ENCODE data around the gene TSPAN3. TPM values are rescaled to one million over a fixed set of nuclear protein-coding genes. Genes with fewer than 3 reads are reported as not detected.

TSPAN3 gene
- total and polyA plus RNA-seq, 4 donors = 339 to 494 (median 450) TPM

DNA sequence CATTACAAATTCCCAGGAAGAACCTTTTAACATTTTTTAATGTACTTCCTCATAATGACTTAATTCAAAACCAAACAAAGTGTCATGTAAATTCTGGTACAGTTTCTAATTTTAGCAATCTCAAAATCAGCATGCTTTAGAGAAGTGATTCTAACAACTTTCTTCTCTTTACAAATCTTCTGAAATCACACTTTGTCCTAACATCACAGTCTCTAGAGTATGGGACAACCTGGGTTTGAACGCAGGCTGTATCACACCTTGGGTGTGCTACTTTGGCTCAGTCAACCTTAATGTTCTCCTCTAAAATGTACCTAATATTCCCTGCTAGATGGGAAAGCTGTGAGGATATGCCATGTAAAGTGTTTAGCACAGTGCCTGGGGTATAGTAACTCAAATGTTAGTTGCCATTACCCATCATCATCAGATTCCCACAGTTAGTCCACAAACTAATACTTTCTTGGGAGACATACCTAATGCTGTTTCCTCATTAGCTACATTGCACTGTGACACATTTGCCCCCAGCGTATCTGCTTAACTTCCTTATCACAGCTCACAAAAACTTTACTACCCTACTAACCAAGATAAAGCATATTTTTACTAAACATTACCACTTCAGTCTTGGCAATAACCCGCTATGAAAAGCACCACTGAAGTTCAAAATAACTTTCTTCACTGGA lies 3.1 kb downstream of the TSPAN3 start:
- Histone ChIP-seq H3K9me3 (ENCODE audit: control insufficient read depth in 4 of 4, insufficient read depth in 3 of 4, low read length in 3 of 4) (no peaks in the 10 kb centered on the region), H3K9ac (ENCODE audit: insufficient read depth in 1 of 2, low read length in 2 of 2) (peak overlapping the region in 1 of 2 donors; percentile 26), H3K36me3 (ENCODE audit: control insufficient read depth in 4 of 4, insufficient read depth in 4 of 4, low read length in 4 of 4) (peaks cover 0 to 9% (median 0%) of the 10 kb centered on the region in 4 donors), H3K27me3 (ENCODE audit: control insufficient read depth in 3 of 3, insufficient read depth in 3 of 3, low read length in 2 of 3) (no peaks in the 10 kb centered on the region), H3K4me3 (no peak overlapping the region), H3K27ac (ENCODE audit: low read depth in 1 of 2, low read length in 1 of 2) (peak overlapping the region in 1 of 2 donors; percentile 64), H3K4me1 (ENCODE audit: control insufficient read depth in 5 of 5, insufficient read depth in 5 of 5, low read length in 5 of 5) (peaks cover 3 to 35% (median 28%) of the 10 kb centered on the region in 5 donors)
- TF ChIP-seq, protein P1, sequence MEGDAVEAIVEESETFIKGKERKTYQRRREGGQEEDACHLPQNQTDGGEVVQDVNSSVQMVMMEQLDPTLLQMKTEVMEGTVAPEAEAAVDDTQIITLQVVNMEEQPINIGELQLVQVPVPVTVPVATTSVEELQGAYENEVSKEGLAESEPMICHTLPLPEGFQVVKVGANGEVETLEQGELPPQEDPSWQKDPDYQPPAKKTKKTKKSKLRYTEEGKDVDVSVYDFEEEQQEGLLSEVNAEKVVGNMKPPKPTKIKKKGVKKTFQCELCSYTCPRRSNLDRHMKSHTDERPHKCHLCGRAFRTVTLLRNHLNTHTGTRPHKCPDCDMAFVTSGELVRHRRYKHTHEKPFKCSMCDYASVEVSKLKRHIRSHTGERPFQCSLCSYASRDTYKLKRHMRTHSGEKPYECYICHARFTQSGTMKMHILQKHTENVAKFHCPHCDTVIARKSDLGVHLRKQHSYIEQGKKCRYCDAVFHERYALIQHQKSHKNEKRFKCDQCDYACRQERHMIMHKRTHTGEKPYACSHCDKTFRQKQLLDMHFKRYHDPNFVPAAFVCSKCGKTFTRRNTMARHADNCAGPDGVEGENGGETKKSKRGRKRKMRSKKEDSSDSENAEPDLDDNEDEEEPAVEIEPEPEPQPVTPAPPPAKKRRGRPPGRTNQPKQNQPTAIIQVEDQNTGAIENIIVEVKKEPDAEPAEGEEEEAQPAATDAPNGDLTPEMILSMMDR (IDR thresholded peaks at IDR 0.05; ENCODE audit: control extremely low read depth, extremely low read depth) = no peak
- 46 to 52% methylated on average over 3 of the region's 3 CpGs for WGBS, 2 donors
- ATAC-seq (ENCODE audit: insufficient read depth, low FRiP score) = no peak
- no peak for DNase-seq

DNA sequence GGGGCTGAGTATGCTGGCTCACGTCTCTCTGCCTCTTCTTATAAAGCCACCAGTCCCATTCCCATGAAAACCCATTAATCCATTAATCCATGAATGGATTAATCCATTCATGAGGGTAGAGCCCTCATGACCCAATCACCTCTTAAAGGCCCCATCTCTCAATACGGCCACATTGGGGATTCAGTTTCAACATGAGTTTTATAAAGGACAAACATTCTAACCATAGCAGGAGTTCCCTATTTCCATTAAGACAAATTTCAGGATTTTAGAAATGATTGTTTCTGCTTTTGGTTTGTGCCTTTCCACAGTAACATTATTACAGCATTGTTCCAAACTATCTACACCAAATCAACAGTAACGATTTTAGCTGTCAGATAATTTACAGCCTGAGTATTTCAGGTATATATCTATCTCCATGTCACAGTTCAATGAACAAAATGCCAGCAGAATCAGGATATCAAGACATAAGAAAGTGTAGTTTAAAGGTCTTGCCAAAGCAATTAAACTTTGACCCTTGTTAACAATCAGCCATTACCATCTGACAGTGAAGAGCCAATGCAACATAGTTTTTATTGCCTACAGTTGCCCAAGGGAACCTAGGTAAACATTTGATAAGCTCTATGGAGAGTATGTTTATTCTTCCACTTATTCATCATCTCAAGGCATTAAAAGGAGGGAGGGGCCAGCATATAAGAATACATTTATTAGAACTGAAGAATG lies 3.8 kb downstream of the TSPAN3 start:
- H3K9me3 ChIP-seq (ENCODE audit: control insufficient read depth in 4 of 4, insufficient read depth in 3 of 4, low read length in 3 of 4) = no peaks in the 10 kb centered on the region
- H3K27ac ChIP-seq (ENCODE audit: low read depth in 1 of 2, low read length in 1 of 2) = peak overlapping the region in 1 of 2 donors; percentile 56
- WGBS, 2 donors = 60 to 63% methylated on average over 3 of the region's 3 CpGs
- H3K4me1 ChIP-seq (ENCODE audit: control insufficient read depth in 5 of 5, insufficient read depth in 5 of 5, low read length in 5 of 5) = peaks cover 3 to 41% (median 28%) of the 10 kb centered on the region in 5 donors
- DNase-seq (no peak), ATAC-seq (ENCODE audit: insufficient read depth, low FRiP score) (peak; percentile 6)
- peaks cover 0 to 9% (median 0%) of the 10 kb centered on the region in 4 donors for H3K36me3 ChIP-seq (ENCODE audit: control insufficient read depth in 4 of 4, insufficient read depth in 4 of 4, low read length in 4 of 4)
- no peaks in the 10 kb centered on the region for H3K27me3 ChIP-seq (ENCODE audit: control insufficient read depth in 3 of 3, insufficient read depth in 3 of 3, low read length in 2 of 3)
- TF ChIP-seq, protein P1 (IDR thresholded peaks at IDR 0.05; ENCODE audit: control extremely low read depth, extremely low read depth) = no peak
- H3K4me3 ChIP-seq = no peak overlapping the region
- H3K9ac ChIP-seq (ENCODE audit: insufficient read depth in 1 of 2, low read length in 2 of 2) = no peak overlapping the region

DNA sequence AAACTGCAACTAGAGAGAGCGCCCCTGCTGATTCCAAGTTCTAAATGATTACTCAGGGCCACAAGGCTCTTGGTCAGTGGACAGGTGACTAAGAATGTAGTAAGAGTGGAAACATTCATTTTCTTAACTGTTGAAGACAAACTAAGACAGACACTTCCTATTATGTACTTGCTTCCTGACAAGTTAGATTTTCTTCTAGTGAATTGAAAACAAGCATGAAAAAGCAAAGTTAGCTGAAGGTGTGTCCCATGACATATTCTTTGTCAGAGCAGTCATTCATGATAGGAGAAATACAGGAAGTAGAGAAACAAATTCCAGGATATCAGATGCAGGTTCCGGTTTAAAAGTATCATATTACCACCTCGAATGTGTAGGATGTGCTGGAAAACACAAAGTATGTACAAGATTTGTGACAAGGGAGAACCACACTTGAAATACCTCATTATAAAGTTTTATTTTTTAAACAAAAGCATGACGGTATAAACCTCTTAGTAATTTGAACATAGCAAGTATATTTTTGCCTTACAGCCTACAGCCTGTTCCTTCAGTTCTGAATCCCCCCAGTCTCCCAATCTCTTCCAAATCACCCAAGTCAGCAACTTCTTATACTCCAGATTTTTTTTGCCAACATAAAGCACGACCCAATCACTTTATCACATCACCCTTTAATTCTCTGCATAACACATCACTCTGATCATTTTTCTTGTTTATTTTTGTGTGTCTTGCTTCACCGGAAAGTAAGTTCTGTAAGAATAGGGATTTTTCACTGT lies 6.2 kb downstream of the TSPAN3 start:
- H3K36me3 ChIP-seq (ENCODE audit: control insufficient read depth in 4 of 4, insufficient read depth in 4 of 4, low read length in 4 of 4) = peaks cover 0 to 8% (median 0%) of the 10 kb centered on the region in 4 donors
- H3K27ac ChIP-seq (ENCODE audit: low read depth in 1 of 2, low read length in 1 of 2) = no peak overlapping the region
- no peak overlapping the region for H3K4me3 ChIP-seq
- H3K27me3 ChIP-seq (ENCODE audit: control insufficient read depth in 3 of 3, insufficient read depth in 3 of 3, low read length in 2 of 3) = no peaks in the 10 kb centered on the region
- WGBS, 2 donors = 54 to 60% methylated on average over 6 of the region's 6 CpGs
- H3K9me3 ChIP-seq (ENCODE audit: control insufficient read depth in 4 of 4, insufficient read depth in 3 of 4, low read length in 3 of 4) = no peaks in the 10 kb centered on the region
- DNase-seq (no peak), ATAC-seq (ENCODE audit: insufficient read depth, low FRiP score) (no peak)
- H3K9ac ChIP-seq (ENCODE audit: insufficient read depth in 1 of 2, low read length in 2 of 2) = no peak overlapping the region
- H3K4me1 ChIP-seq (ENCODE audit: control insufficient read depth in 5 of 5, insufficient read depth in 5 of 5, low read length in 5 of 5) = peaks cover 5 to 60% (median 32%) of the 10 kb centered on the region in 5 donors
- TF ChIP-seq, protein P1 (IDR thresholded peaks at IDR 0.05; ENCODE audit: control extremely low read depth, extremely low read depth) = no peak

All from lung (tissue), 12 donors.